Cardiac septum (tissue), 1 donor: Measurements from ENCODE around the gene FAM200B. TPM values are rescaled to one million over a fixed set of nuclear protein-coding genes. Genes with fewer than 3 reads are reported as not detected.

Source experiments
- DNase-seq: peaks from one replicate; pipeline ENCODE4 v3.0.0-alpha.2; 2020; ENCODE audit warnings: low spot score
- intact Hi-C: fragments of 100-400 bp; cut with DNase I; formaldehyde crosslinking; loops from one replicate; pipeline ENCODE4 v1.14.0; 2022
- long read RNA-seq: library from polyadenylated mRNA; unstranded; transcript quantifications from one replicate; pipeline ENCODE4 v2.0.0, GENCODE V29; 2021
- total RNA-seq: library from RNA; stranded (reverse); fragmentation: NEBNext Ultra II Directional; extraction: Animal tissue kit (Norgen Biotek cat#: 25700); gene quantifications from one replicate; pipeline ENCODE4 v1.2.1, GENCODE V29; 2021
- donor health status: DM: no; HTN: no; CAD: no.

The FAM200B gene
- 21.6 TPM for total RNA-seq
- long read RNA-seq, full-length matches to known transcripts: 13 of 19 reads
- long read RNA-seq, partial matches to known transcripts: 2 of 19 reads
- long read RNA-seq, other reads (novel, unspliced or antisense): 4 of 19 reads

GRCh38 chr4:15681372-15682241, at the start of gene FAM200B:
TSS of gene FAM200B (plus strand) at chr4:15681827. CDS start at chr4:15686978, 5,151 bp downstream.
- intact Hi-C loops: loop anchor here (1.0 kb wide), 1 partner anchor 26 kb away; the partner anchor contains the start of gene FBXL5

GRCh38 chr4:15636818-15637217, 44.8 kb upstream of the FAM200B start:
- DNase-seq: no peak
- intact Hi-C loops: no loop called here

More at GRCh38 chr4:15681372-15682241, at the start of gene FAM200B:
- DNase-seq: peak; percentile 100

- intact Hi-C loops: no loop called here
- DNase-seq: no peak
These were observed 43.2 kb upstream of the FAM200B start for GRCh38 chr4:15638418-15638817.

- DNase-seq: no peak
- intact Hi-C loops: no loop called here
These were observed 33.0 kb upstream of the FAM200B start for GRCh38 chr4:15648600-15648999.

GRCh38 chr4:15649914-15650545, 31.6 kb upstream of the FAM200B start:
- DNase-seq: no peak
- intact Hi-C loops: loop anchor here (5.0 to 10.0 kb wide), 4 partner anchors 173 to 645 kb away; partner anchors contain the start of genes CPEB2 and TAPT1

- DNase-seq: no peak
- intact Hi-C loops: loop anchor here (5.0 to 10.0 kb wide), 4 partner anchors 174 to 647 kb away; partner anchors contain the start of genes CPEB2 and TAPT1
These were observed 30.0 kb upstream of the FAM200B start for GRCh38 chr4:15651676-15652075.

- no peak for DNase-seq
- intact Hi-C loops: loop anchor here (5.0 to 10.0 kb wide), 4 partner anchors 175 to 647 kb away; partner anchors contain the start of genes CPEB2 and TAPT1
These were observed 29.4 kb upstream of the FAM200B start for GRCh38 chr4:15652191-15652590.

- intact Hi-C loops: loop anchor here (5.0 to 10.0 kb wide), 4 partner anchors 176 to 648 kb away; partner anchors contain the start of genes CPEB2 and TAPT1
- no peak for DNase-seq
These were observed 28.8 kb upstream of the FAM200B start for GRCh38 chr4:15652841-15653240.

GRCh38 chr4:15653420-15653819, 28.2 kb upstream of the FAM200B start:
- DNase-seq: no peak
- intact Hi-C loops: loop anchor here (5.0 to 10.0 kb wide), 4 partner anchors 176 to 649 kb away; partner anchors contain the start of genes CPEB2 and TAPT1

- DNase-seq: no peak
- intact Hi-C loops: loop anchor here (5.0 to 10.0 kb wide), 4 partner anchors 177 to 649 kb away; partner anchors contain the start of genes CPEB2 and TAPT1
These were observed 27.6 kb upstream of the FAM200B start for GRCh38 chr4:15653864-15654592.

GRCh38 chr4:15654593-15655222, 26.9 kb upstream of the FAM200B start:
- intact Hi-C loops: loop anchor here (1.0 to 10.0 kb wide), 5 partner anchors 27 to 650 kb away; partner anchors contain the start of genes CPEB2, FAM200B and TAPT1
- DNase-seq: peak; percentile 80

GRCh38 chr4:15655223-15656037, 26.2 kb upstream of the FAM200B start, which contains the start of gene FBXL5:
TSS of gene FBXL5 (minus strand) at chr4:15655357. CDS start at chr4:15655287, 70 bp downstream.
- DNase-seq: peak; percentile 92
- intact Hi-C loops: loop anchor here (1.0 to 10.0 kb wide), 4 partner anchors 26 to 651 kb away; partner anchors contain the start of genes CPEB2, FAM200B and TAPT1

GRCh38 chr4:15656038-15656470, 25.6 kb upstream of the FAM200B start:
- DNase-seq: no peak
- intact Hi-C loops: loop anchor here (10.0 kb wide), 3 partner anchors 421 to 651 kb away; partner anchors contain the start of genes CPEB2 and TAPT1

GRCh38 chr4:15657366-15657765, 24.3 kb upstream of the FAM200B start:
- intact Hi-C loops: loop anchor here (10.0 kb wide), 3 partner anchors 423 to 653 kb away; partner anchors contain the start of genes CPEB2 and TAPT1
- no peak for DNase-seq

- intact Hi-C loops: loop anchor here (10.0 kb wide), 3 partner anchors 423 to 653 kb away; partner anchors contain the start of genes CPEB2 and TAPT1
- no peak for DNase-seq
These were observed 23.4 kb upstream of the FAM200B start for GRCh38 chr4:15658136-15658770.

- DNase-seq: no peak
- intact Hi-C loops: loop anchor here (10.0 kb wide), 3 partner anchors 424 to 654 kb away; partner anchors contain the start of genes CPEB2 and TAPT1
These were observed 22.8 kb upstream of the FAM200B start for GRCh38 chr4:15658781-15659180.
